Ramos (cell line): Measurements from ENCODE around the gene DAGLB.

Experiments used
- in situ Hi-C: fragments of 300-500 bp; cut with MboI; formaldehyde crosslinking; loops from one replicate; pipeline ENCODE4 v1.14.3; 2022; ENCODE audit warnings: low sequenced_read_pairs; ENCODE audit not compliant: unreplicated experiment

Gene DAGLB

GRCh38 chr7:6433784-6434615 lies 13.8 kb downstream of the DAGLB start:
- in situ Hi-C loops = no loop called here

GRCh38 chr7:6432781-6433180 lies 15.0 kb downstream of the DAGLB start:
- in situ Hi-C loops = no loop called here

GRCh38 chr7:6430974-6431373 lies 16.8 kb downstream of the DAGLB start:
- in situ Hi-C loops = no loop called here

DNA sequence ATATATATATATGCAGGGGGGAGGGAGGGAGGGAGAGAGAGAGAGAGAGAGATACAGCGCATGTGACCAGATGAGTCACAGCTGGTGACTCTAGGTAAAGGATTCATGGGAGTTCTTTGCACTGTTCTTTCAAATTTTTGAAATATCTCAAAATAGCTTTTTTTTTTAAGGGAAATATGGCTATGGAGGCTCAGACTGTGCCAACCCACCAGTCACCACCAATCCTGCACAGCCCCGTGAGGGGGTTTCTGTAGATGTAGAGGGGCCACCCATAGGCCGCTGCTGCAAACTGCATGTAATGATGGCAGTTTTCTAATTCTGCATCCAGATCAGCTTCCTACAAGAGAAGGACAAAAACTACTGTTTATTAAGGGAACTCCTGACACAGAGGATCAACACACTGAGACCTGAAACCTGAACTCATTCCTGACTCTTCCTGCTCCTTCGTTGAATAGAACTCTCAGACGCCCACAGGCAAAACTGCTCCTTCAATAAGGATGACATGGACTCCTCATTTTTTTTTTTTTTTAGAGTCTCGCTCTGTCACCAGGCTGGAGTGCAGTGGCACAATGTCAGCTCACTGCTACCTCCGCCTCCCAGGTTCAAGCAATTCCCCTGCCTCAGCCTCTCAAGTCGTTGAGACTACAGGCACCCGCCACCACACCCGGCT lies 17.3 kb downstream of the DAGLB start:
- in situ Hi-C loops = no loop called here

DNA sequence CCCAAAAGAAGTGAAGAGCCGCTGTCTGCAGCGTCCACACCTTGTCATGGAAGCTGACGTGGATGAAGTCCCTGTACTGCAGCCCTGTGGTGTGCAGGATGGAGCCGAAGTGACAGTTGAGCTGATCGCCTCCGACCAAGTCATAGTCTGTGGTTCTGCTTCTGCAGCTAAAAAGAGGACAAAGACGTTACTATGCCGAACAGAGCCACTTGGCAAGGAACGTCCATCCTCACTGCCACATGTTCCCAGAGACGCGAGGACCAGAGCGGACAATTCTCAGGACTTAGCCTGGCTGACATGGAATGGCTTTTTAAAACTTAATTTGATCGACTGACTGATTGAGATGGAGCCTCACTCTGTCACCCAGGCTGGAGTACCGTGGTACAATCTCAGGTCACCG lies 21.8 kb downstream of the DAGLB start:
- in situ Hi-C loops = no loop called here

- in situ Hi-C loops = no loop called here
Measured at GRCh38 chr7:6423942-6424701, 23.6 kb downstream of the DAGLB start.

DNA sequence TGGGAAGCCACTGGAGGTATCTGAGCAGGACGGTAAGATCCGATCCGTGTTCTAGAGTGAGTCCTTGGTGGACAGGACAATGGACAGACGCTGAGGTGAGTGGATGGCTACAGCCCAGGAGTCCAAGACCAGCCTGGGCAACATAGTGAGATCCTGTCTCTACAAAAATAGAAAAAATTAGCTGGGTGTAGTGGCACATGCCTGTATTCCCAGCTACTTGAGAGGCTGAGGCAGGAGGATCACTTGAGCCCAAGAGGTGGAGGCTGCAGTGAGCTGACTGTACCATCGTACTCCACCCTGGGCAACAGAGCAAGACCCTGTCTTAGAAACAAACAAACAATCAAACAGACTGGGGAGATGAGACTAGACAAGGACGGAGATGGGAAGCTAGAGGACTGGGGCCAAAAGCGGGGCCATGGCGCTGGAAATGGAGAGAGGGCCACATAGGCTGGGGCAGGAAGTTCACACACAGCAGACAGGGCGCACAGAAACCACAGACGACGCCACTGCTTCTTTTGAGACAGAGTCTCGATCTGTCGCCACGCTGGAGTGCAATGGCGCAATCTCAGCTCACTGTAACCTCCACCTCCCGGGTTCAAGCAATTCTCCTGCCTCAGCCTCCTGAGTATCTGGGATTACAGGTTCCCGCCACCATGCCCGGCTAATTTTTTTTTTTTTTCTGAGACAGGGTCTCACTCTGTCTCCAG lies 24.7 kb downstream of the DAGLB start:
- in situ Hi-C loops = no loop called here

DNA sequence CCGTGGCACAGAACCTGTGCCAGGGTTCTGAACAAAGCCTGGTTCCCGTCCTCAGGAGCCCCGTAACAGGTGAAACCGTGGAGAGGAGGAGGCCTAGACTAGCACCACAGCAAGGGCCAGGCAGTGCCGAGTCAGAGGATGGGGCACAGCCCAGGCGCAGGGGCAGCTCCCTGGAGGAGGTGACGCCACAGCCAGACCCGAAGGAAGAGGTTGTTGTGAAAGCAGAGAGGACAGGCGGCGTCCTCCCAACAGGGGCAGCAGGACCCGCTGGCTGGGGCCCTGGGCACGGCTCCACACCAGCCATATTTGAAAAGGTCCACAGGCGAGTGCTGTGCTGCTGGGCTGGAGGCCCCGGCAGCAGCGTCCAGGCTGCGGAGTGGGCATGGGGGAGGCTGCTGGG lies 25.7 kb downstream of the DAGLB start:
- in situ Hi-C loops = no loop called here

- in situ Hi-C loops = no loop called here
Measured at GRCh38 chr7:6420680-6421079, 27.1 kb downstream of the DAGLB start.

- in situ Hi-C loops = no loop called here
Measured at GRCh38 chr7:6419310-6419773, 28.4 kb downstream of the DAGLB start.

- in situ Hi-C loops = no loop called here
Measured at GRCh38 chr7:6417408-6417807, 30.3 kb downstream of the DAGLB start.

GRCh38 chr7:6416516-6417145 lies 31.1 kb downstream of the DAGLB start:
- in situ Hi-C loops = no loop called here

DNA sequence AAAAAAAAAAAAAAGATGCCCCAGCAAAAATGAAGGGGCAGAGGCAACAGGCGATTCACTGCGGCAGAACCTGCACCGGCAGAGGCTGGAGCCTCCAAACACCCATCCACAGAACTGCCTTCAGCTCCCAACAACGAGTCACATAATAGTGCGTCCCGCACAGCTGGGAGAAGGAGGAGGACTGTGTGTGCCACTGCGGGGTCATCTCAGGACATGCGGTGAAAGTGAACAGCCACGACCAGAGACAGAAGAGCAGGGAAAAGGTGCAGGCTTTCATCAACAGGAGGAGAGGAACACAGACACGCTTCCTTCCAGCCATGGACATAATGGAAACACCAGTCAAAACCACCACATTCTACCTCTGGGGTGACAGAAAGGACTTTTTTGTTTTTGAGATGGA lies 34.1 kb downstream of the DAGLB start:
- in situ Hi-C loops = no loop called here

DNA sequence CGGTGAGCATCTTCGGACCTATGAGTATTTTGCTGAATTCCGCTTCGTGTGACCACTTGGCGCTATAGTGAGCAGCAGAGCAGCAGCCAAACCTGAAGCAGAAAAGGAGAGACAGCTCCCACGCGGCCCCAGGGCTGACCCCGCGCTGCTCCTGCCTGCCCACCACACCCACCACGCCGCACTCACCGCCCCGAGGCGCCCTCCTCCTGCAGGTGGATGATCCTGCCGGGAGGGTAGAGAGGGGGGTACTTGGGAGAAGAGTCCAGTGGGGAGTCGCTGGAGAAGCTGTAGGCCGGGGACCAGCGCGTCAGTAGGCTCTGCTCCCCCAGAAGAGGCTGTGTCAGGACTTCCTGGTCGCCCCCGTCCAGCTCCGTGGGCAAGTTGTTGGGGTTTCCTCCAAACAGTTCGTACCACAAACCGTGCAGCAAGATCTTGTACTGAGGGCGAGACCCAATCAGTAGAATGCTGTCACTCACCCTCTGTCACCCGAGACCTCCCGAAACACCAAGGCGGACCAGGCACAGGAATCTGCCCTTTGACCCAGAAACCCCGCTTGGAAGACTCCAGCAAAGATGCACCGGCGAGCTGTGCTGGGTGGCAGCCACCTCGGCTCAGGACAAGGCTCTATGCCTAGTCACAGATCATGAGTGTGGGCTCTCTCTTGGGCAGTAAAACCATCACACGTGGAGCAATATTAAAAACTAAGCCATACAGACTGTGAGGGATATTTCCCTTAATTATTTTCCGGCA lies 37.6 kb downstream of the DAGLB start:
- in situ Hi-C loops = no loop called here

DNA sequence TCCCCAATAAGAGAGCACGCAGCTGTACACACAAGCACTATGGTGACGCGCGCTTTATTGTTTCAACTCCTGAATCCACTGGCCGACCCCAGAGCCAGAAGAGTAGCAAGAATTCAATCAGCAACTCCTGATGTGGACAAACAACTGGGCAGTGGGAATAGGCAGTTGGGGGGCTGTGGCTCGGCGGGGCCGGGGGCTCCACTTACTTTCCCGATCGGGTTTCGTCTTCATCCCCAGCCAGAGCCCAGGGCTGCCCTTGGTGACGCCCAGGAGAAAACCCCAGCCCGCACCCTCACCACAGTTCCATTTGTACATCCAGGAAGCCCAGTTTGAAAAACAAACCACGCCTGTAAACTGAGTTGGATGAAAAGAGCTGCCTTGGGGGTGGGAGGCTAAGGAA lies 38.7 kb downstream of the DAGLB start:
- in situ Hi-C loops = no loop called here

- in situ Hi-C loops = no loop called here
Measured at GRCh38 chr7:6407434-6407833, 40.3 kb downstream of the DAGLB start.

- in situ Hi-C loops = no loop called here
Measured at GRCh38 chr7:6406121-6406520, 41.6 kb downstream of the DAGLB start.

- in situ Hi-C loops = no loop called here
Measured at GRCh38 chr7:6403907-6404306, 43.8 kb downstream of the DAGLB start.

- in situ Hi-C loops = no loop called here
Measured at GRCh38 chr7:6402741-6403140, 45.0 kb downstream of the DAGLB start.
